ENCODE results near the gene ERBIN.

DNA sequence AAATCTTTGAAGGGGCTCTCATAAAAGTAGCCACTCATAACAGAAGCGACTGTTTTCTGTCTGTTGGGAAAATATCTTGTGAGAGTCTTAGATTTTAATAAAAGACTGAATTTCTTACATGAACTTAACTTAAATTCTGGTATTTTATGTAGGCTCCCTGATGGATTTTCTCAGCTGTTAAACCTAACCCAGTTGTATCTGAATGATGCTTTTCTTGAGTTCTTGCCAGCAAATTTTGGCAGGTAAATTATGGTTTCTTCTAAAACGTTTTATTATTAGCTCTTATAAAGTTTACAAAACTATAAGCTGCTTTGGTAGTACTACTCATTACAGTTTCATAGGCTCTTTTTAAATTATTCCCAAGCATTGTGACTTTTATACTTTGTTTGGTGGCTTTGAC, 87.0 kb downstream of the ERBIN start:
- TF ChIP-seq CTCF (IDR thresholded peaks at IDR 0.05; ENCODE audit: borderline replicate concordance, extremely low read depth, low read length, poor library complexity, severe bottlenecking) (no peak), EZH2 (IDR thresholded peaks at IDR 0.05; ENCODE audit: borderline replicate concordance, low read depth, low read length, severe bottlenecking) (no peak)

Measured in DND-41 (cell line).